ENCODE results near the gene RNF112. TPM values are rescaled to one million over a fixed set of nuclear protein-coding genes. Genes with fewer than 3 reads are reported as not detected.

Gene RNF112
- total RNA-seq, 4 donors from 2014 or later: 0.44 to 2.5 (median 1.8) TPM

GRCh38 chr17:19363114-19363438 lies 48.0 kb upstream of the RNF112 start:
- WGBS, 2 donors: 26 to 29% methylated on average over 14 of the region's 14 CpGs
- Histone ChIP-seq H3K9me3 (no peaks in the 10 kb centered on the region), H3K27ac (peak overlapping the region; percentile 63 to 97 (median 84)), H3K27me3 (no peaks in the 10 kb centered on the region), H3K36me3 (peaks cover 0 to 22% (median 0%) of the 10 kb centered on the region in 3 donors), H3K4me1 (peaks cover 0 to 37% (median 12%) of the 10 kb centered on the region in 4 donors), H3K4me3 (peak overlapping the region; percentile 77 to 97 (median 88))
- no peak for DNase-seq (ENCODE audit: low spot score in 2 of 2)
- TF ChIP-seq EP300 (IDR thresholded peaks at IDR 0.05): no peak
- TF ChIP-seq, protein P1, sequence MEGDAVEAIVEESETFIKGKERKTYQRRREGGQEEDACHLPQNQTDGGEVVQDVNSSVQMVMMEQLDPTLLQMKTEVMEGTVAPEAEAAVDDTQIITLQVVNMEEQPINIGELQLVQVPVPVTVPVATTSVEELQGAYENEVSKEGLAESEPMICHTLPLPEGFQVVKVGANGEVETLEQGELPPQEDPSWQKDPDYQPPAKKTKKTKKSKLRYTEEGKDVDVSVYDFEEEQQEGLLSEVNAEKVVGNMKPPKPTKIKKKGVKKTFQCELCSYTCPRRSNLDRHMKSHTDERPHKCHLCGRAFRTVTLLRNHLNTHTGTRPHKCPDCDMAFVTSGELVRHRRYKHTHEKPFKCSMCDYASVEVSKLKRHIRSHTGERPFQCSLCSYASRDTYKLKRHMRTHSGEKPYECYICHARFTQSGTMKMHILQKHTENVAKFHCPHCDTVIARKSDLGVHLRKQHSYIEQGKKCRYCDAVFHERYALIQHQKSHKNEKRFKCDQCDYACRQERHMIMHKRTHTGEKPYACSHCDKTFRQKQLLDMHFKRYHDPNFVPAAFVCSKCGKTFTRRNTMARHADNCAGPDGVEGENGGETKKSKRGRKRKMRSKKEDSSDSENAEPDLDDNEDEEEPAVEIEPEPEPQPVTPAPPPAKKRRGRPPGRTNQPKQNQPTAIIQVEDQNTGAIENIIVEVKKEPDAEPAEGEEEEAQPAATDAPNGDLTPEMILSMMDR (IDR thresholded peaks at IDR 0.05): no peak
- no peak for TF ChIP-seq POLR2A (IDR thresholded peaks at IDR 0.05)

DNA sequence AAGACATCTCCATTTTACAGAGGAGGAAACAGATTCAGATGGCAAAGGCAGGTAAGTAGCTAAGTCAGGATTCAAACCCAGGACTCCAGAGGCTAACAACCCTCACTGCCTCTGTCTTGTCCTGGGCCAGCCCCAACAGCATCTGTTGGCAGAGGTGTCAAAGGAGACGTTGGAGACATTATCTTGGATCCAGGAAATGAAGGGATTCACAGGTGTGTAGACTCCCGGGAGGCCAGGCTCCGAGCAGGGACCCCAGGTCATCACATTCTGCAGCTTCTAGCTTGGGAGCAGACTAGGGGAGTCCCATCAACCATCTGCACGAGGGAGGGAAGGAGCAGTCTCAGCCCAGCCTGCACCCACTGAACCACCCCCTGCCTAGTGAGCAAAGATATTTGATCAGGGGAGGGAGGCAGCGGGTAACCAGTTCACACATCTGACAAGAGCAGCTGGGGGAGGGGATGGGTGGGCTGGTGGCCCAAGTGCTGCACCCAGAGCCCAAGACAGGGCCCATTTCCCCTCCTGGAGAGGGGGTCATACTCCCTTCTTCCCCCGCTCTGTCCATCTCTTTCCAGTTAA lies 47.5 kb upstream of the RNF112 start:
- Histone ChIP-seq H3K27me3 (no peaks in the 10 kb centered on the region), H3K27ac (peak overlapping the region in 2 of 4 donors; percentile 63 to 97), H3K9me3 (no peaks in the 10 kb centered on the region), H3K4me1 (peaks cover 0 to 41% (median 12%) of the 10 kb centered on the region in 4 donors), H3K36me3 (peaks cover 0 to 17% (median 0%) of the 10 kb centered on the region in 3 donors), H3K4me3 (no peak overlapping the region)
- TF ChIP-seq, protein P1 (IDR thresholded peaks at IDR 0.05): no peak
- TF ChIP-seq POLR2A (IDR thresholded peaks at IDR 0.05) (no peak), EP300 (IDR thresholded peaks at IDR 0.05) (no peak)
- 45 to 64% methylated on average over 6 of the region's 6 CpGs for WGBS, 2 donors
- DNase-seq (ENCODE audit: low spot score in 2 of 2): no peak

GRCh38 chr17:19364699-19365498 lies 46.1 kb upstream of the RNF112 start:
- H3K27me3 ChIP-seq: no peaks in the 10 kb centered on the region
- TF ChIP-seq EP300 (IDR thresholded peaks at IDR 0.05) (no peak), POLR2A (IDR thresholded peaks at IDR 0.05) (no peak)
- TF ChIP-seq, protein P1 (IDR thresholded peaks at IDR 0.05): no peak
- no peak overlapping the region for H3K4me3 ChIP-seq
- H3K27ac ChIP-seq: peak overlapping the region in 3 of 4 donors; percentile 25 to 97 (median 29)
- H3K9me3 ChIP-seq: no peaks in the 10 kb centered on the region
- H3K36me3 ChIP-seq: peaks cover 0 to 5% (median 0%) of the 10 kb centered on the region in 3 donors
- peaks cover 0 to 48% (median 13%) of the 10 kb centered on the region in 4 donors for H3K4me1 ChIP-seq
- WGBS, 2 donors: 78 to 80% methylated on average over 9 to 14 of the region's 14 CpGs
- DNase-seq (ENCODE audit: low spot score in 2 of 2): no peak

DNA sequence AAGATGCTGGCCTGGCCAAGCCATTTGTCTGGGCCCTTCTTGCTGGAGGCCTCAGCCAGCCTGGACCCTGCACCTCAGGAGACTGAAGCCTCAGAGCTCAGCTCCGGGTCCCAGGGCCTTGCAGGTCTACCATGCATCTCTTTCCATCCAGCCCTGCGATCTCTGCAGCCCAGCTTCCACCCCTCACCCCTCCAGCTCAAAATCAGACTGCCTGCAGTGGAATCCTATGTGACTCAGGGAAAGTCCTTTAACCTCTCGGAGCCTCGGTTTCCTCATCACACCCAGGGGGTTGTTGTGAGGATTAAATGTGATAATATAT lies 45.6 kb upstream of the RNF112 start:
- TF ChIP-seq, protein P1 (IDR thresholded peaks at IDR 0.05): no peak
- no peak for TF ChIP-seq EP300 (IDR thresholded peaks at IDR 0.05)
- TF ChIP-seq POLR2A (IDR thresholded peaks at IDR 0.05): no peak
- Histone ChIP-seq H3K9me3 (no peaks in the 10 kb centered on the region), H3K27me3 (no peaks in the 10 kb centered on the region), H3K27ac (peak overlapping the region in 1 of 4 donors; percentile 97), H3K36me3 (no peaks in the 10 kb centered on the region), H3K4me1 (peaks cover 0 to 53% (median 16%) of the 10 kb centered on the region in 4 donors), H3K4me3 (no peak overlapping the region)
- 86 to 93% methylated on average over 4 of the region's 4 CpGs for WGBS, 2 donors
- DNase-seq (ENCODE audit: low spot score in 2 of 2): no peak

Data from tibial nerve (tissue), 4 donors.